Psoas muscle (tissue), 8 donors: Measurements from ENCODE around the gene FER. TPM values are rescaled to one million over a fixed set of nuclear protein-coding genes. Genes with fewer than 3 reads are reported as not detected.
"Not testable (repeated sequence)": the region's sequence is repeated elsewhere in the genome, so short reads cannot be mapped to it uniquely, and the experiment has no call there.

Experiments used
- ATAC-seq, 4 donors: fragments of 200-7000 bp; cut with Tn5 transposase; one replicate each; pipeline ENCODE4 v1.9.1; 2020; ENCODE audit warnings: moderate library complexity in 3 of 4, mild to moderate bottlenecking in 2 of 4
- DNase-seq, 2 donors: peaks; one replicate each; pipeline ENCODE4 v3.0.0-alpha.2; 2020
- H3K27ac ChIP-seq: fragments of 200-600 bp; one replicate; pipeline ENCODE4 v1.8.0; 2022
- H3K27me3 ChIP-seq, 3 donors: fragments of 200-600 bp in 1 of 3; one replicate each; pipeline versions ENCODE4 v1.6.1 to v1.8.0; 2013 to 2022; ENCODE audit warnings: low read length in 2 of 3, mild to moderate bottlenecking in 2 of 3, moderate library complexity in 1 of 3; ENCODE audit not compliant: insufficient read depth in 3 of 3
- H3K36me3 ChIP-seq, 2 donors: fragments of 200-600 bp in 1 of 2; one replicate each; pipeline versions ENCODE4 v1.6.1 to v1.8.0; 2013 to 2022; ENCODE audit warnings: low read depth in 1 of 2, mild to moderate bottlenecking in 1 of 2, moderate library complexity in 1 of 2; ENCODE audit not compliant: insufficient read depth in 1 of 2
- H3K4me1 ChIP-seq: fragments of 200-600 bp; one replicate; pipeline ENCODE4 v1.8.0; 2022
- H3K4me3 ChIP-seq: fragments of 200-600 bp; one replicate; pipeline ENCODE4 v1.8.0; 2022; ENCODE audit warnings: mild to moderate bottlenecking
- H3K9me3 ChIP-seq: fragments of 200-600 bp; one replicate; pipeline ENCODE4 v1.8.0; 2022
- CTCF ChIP-seq: fragments of 200-600 bp; IDR thresholded peaks from one replicate; pipeline ENCODE4 v1.8.0; 2022; ENCODE audit warnings: antibody characterized with exemption
- WGBS, 3 donors: extraction: QIAGEN DNeasy Blood & Tissue Kit; methylation state at CpG; one replicate each; pipeline versions ENCODE4 v1.1.6 to v1.1.7; 2013; 5-methylcytosine and 5-hydroxymethylcytosine counted together
- intact Hi-C, 2 donors: fragments of 100-400 bp; cut with DNase I; formaldehyde crosslinking; loops; one replicate each; pipeline versions ENCODE4 v1.11.0 to v1.14.2; 2022
- polyA plus RNA-seq, 3 donors: library from polyadenylated mRNA; stranded (reverse); fragments of 200-250 nt; gene quantifications; one replicate each; pipeline ENCODE4 v1.2.3, GENCODE V29; 2013
- total RNA-seq, 4 donors: library from RNA; stranded (reverse); fragmentation: NEBNext Ultra II Directional in 2 of 4; extraction: Animal tissue kit (Norgen Biotek cat#: 25700) in 2 of 4; gene quantifications; one replicate each; pipeline versions ENCODE4 v1.2.1 to v1.2.4, GENCODE V29; 2021 to 2023
- donor health status: healthy with polysubstance abuse.
- donor health status: DM: no; HTN: no; CAD: no; lungs with moderate emphysema.
- donor health status: Bipolar disorder and iron deficiency.
- donor health status: healthy.
- donor health status: DM: yes; HTN: yes; CAD: no.
- donor health status: DM: no; HTN: no; CAD: no.
- donor health status: DM: no; HTN: no; CAD: no.
- donor health status: DM: yes; HTN: yes; CAD: no.

The FER gene
- total and polyA plus RNA-seq, 7 donors: 0.66 to 7.6 (median 4.6) TPM

- H3K27me3 ChIP-seq: no peaks in the 10 kb centered on the region
- intact Hi-C loops: no loop called here
- H3K27ac ChIP-seq: no peak overlapping the region
- no peak for TF ChIP-seq CTCF
- 85 to 93% (median 87%) methylated on average over 2 of the region's 2 CpGs for WGBS, 3 donors
- no peaks in the 10 kb centered on the region for H3K4me1 ChIP-seq
- H3K4me3 ChIP-seq: no peak overlapping the region
- no peaks in the 10 kb centered on the region for H3K36me3 ChIP-seq
- ATAC-seq (no peak), DNase-seq (no peak)
- no peaks in the 10 kb centered on the region for H3K9me3 ChIP-seq
These were observed 290.6 kb downstream of the FER start for GRCh38 chr5:109038209-109038840.

- 90 to 94% (median 91%) methylated on average over 3 of the region's 3 CpGs for WGBS, 3 donors
- intact Hi-C loops: no loop called here
- no peak for DNase-seq
- no peak for TF ChIP-seq CTCF
- Histone ChIP-seq H3K36me3 (no peaks in the 10 kb centered on the region), H3K27me3 (no peaks in the 10 kb centered on the region), H3K27ac (no peak overlapping the region), H3K9me3 (no peaks in the 10 kb centered on the region), H3K4me3 (no peak overlapping the region), H3K4me1 (no peaks in the 10 kb centered on the region)
- ATAC-seq: no peak
These were observed 293.6 kb downstream of the FER start for GRCh38 chr5:109041317-109041716.

GRCh38 chr5:109045710-109046109, 298.0 kb downstream of the FER start:
- no peak overlapping the region for H3K4me3 ChIP-seq
- H3K36me3 ChIP-seq: peaks cover 0 to 12% of the 10 kb centered on the region in 2 donors
- WGBS, 3 donors: 37 to 50% (median 37%) methylated on average over 2 of the region's 2 CpGs
- no peaks in the 10 kb centered on the region for H3K4me1 ChIP-seq
- no peak overlapping the region for H3K27ac ChIP-seq
- intact Hi-C loops: no loop called here
- ATAC-seq (no peak), DNase-seq (no peak)
- H3K27me3 ChIP-seq: no peaks in the 10 kb centered on the region
- TF ChIP-seq CTCF: no peak
- no peaks in the 10 kb centered on the region for H3K9me3 ChIP-seq

GRCh38 chr5:109049565-109049964, 301.9 kb downstream of the FER start:
- 89 to 94% (median 90%) methylated on average over 1 of the region's 1 CpG for WGBS, 3 donors
- no peak for ATAC-seq
- Histone ChIP-seq H3K27me3 (no peaks in the 10 kb centered on the region), H3K4me3 (no peak overlapping the region), H3K27ac (no peak overlapping the region), H3K9me3 (no peaks in the 10 kb centered on the region), H3K36me3 (peaks cover 0 to 12% of the 10 kb centered on the region in 2 donors), H3K4me1 (no peaks in the 10 kb centered on the region)
- TF ChIP-seq CTCF: no peak
- intact Hi-C loops: no loop called here
- no peak for DNase-seq

GRCh38 chr5:109050321-109050720, 302.6 kb downstream of the FER start:
- intact Hi-C loops, ATAC-seq, DNase-seq, H3K9me3 ChIP-seq, H3K4me1 ChIP-seq, H3K27me3 ChIP-seq, H3K4me3 ChIP-seq, H3K27ac ChIP-seq: not testable (repeated sequence)
- H3K36me3 ChIP-seq: peaks cover 0 to 12% of the 10 kb centered on the region in 2 donors
- WGBS, 3 donors: 44 to 88% (median 86%) methylated on average over 1 of the region's 1 CpG

- H3K4me1 ChIP-seq, H3K27me3 ChIP-seq, ATAC-seq, intact Hi-C loops, H3K4me3 ChIP-seq, DNase-seq, H3K36me3 ChIP-seq, H3K9me3 ChIP-seq, H3K27ac ChIP-seq: not testable (repeated sequence)
- 94 to 98% (median 98%) methylated on average over 5 of the region's 5 CpGs for WGBS, 3 donors
These were observed 304.5 kb downstream of the FER start for GRCh38 chr5:109052216-109052615.
